Tongue (tissue), 2 donors: ENCODE results near the gene PTPRT. TPM values are rescaled to one million over a fixed set of nuclear protein-coding genes. Genes with fewer than 3 reads are reported as not detected.
"Not testable (repeated sequence)": the region's sequence is repeated elsewhere in the genome, so short reads cannot be mapped to it uniquely, and the experiment has no call there.

Source experiments
- DNase-seq: peaks from one replicate; pipeline ENCODE4 v3.0.0-alpha.2; 2015
- total RNA-seq: library from RNA; depleted of rRNA; stranded (reverse); fragments of >200 nt; gene quantifications from one replicate; pipeline ENCODE4 v1.2.3, GENCODE V29; 2014

PTPRT gene
- total RNA-seq, 1 donor from 2014 or later: 0.92 TPM

DNA sequence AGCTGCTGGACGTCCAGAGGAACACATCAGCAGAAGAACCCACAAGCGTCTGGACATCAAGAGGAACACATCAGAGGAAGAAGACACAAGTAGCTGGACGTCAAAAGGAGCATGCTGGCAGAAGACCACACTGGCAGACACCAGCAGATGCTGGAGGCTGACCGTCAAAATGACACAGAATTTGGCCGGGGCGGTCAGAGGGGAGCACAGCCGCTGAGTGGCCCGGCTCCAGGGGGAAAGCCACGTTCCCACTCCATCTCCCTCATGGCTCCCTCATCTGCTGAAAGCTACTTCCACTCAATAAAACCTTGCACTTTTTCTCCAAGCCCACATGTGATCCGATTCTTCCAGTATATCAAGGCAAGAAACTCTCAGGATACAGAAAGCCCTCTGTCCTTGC is 283.6 kb downstream of the PTPRT start:
- no peak for DNase-seq

GRCh38 chr20:42902509-42902908 is 287.2 kb downstream of the PTPRT start:
- DNase-seq: no peak

- peak; percentile 44 for DNase-seq
Measured at GRCh38 chr20:42901689-42902440, 287.8 kb downstream of the PTPRT start.

DNA sequence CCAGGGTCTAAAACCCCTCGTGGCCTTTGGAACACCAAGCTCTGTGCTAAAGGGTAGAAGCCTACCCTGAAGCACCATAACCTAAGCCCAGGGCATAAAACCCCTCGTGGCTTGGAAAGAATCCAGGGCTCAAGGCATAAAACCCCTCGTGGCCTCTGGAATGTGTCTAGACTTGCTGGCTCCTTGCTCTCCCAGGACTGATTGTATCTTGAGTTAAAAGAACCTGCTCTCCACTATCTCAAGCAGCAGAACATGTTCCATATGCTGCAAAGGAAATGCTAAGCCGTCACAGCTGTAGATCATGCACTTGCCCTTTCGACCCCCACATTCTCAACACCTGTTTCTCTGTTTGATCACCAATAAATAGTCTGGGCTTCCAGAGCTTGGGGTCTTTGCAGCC is 288.9 kb downstream of the PTPRT start:
- not testable (repeated sequence) for DNase-seq

GRCh38 chr20:42895020-42895419 is 294.7 kb downstream of the PTPRT start:
- DNase-seq: no peak

DNA sequence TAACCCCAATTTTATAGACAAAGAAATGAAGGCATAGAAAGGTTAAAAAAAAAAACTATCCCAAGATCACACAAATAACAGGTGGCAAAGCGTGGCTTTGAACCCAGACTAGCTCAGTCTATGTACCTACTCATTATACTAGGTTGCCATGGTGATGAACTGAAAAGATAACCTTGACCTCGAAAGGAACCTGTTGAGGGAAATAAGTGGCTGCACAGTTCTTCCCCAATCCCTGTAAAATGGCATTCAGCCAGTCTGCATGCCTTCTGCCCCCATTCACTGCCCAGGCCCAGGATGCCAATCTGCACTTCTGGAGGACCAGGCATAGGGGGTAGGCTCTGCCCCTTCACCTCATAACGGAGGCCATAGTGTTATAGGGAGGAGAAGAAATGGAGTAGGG is 295.2 kb downstream of the PTPRT start:
- DNase-seq: no peak

GRCh38 chr20:42889517-42889916 is 300.2 kb downstream of the PTPRT start:
- DNase-seq: no peak

GRCh38 chr20:42887281-42887680 is 302.4 kb downstream of the PTPRT start:
- DNase-seq: no peak

DNA sequence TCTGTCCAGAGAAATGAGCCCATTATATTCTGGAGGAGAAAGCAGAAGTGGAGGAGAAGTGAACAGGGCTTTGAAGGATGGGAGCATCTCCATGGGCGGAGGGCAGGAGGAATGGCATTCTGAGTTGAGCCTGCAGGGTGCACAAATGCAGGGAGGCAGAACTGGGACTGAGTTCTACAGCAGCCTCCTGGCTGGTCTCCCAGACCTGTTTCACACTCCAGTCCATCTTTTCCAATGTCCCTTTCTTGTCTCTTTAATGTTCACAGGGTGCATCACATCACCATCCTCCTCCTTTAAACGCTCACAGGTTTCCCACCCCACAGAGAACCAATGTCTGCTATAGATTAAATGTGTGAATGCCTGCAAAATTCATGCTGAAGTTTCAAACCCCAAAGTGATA is 302.9 kb downstream of the PTPRT start:
- DNase-seq: no peak

DNA sequence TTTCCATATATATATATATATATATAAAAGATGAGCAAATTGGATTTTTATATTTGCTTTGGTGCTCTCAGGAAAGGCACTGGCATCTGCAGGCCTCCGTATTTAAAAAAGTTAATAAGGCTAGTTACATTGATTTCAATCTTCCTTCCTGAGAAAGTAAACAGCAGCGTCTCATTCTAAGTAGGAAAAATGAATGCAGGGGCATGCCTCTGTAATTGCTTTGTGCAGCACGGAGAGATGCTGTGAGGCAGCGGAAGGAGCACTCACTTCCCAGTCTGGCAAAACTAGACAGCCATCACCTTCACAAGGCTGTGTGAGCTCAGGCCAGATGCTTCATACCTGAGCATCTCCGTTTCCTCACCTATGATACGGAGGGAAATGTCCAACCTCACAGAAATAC is 303.7 kb downstream of the PTPRT start:
- DNase-seq: no peak

DNA sequence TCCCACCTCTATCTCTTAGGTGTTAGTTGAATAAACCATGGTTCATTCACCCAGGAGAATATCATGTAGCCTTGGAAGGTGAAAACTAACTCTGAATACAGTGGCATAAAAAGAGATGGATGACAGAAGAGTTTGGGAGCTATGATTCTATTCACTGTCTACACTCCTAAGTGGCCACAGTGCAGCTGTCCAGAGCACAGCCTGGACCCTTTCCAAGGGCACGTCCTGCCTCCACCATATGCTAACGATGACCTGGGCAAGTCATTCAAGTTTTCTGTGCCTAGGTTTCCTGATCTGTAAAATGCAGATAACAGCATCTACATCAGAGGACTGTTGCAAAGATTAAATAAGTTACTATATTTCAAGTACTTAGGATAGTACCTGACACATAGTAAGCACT is 314.1 kb downstream of the PTPRT start:
- DNase-seq: peak; percentile 8

- DNase-seq: no peak
Measured at GRCh38 chr20:42873259-42873658, 316.4 kb downstream of the PTPRT start.

- no peak for DNase-seq
Measured at GRCh38 chr20:42864116-42864515, 325.6 kb downstream of the PTPRT start.

DNA sequence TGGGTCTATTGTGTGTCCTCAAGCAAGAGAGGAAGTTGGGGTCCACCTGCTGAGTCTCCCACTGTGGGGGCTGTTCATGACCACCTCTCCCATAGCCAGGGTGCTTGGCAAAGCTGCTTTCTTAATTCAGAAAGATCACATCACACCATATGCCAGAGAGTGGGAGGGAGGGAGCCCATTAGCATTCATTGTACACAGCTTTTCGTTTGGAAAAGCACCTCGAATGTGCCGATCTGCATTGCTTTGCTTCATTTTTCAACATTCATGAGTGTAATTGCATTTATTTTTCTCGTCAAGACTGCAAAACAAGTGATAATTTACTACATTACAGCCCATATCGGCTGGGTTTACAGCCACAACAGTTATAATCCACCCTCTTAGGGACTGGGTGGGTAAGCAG is 327.3 kb downstream of the PTPRT start:
- no peak for DNase-seq

DNA sequence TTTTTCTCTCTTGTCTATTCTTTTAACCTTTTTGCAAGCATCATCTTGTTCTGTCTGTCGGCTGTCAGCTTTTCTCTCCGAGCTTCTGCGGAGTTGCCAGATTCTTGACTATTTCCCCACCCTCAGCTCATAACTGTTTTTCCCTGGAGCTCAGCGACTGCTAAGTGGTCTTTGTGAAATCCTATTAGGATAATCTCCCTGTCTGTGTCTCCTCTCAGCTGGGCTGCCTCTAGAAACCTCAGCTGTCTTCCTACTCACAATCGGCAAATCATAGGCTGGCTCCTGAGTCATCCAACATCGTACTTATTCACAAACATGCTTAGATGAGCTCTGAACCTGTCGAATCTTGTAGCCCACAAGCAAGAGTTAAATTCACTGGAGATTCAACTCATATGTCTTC is 332.3 kb downstream of the PTPRT start:
- DNase-seq: peak; percentile 75

GRCh38 chr20:42855896-42856295 is 333.8 kb downstream of the PTPRT start:
- DNase-seq: no peak

DNA sequence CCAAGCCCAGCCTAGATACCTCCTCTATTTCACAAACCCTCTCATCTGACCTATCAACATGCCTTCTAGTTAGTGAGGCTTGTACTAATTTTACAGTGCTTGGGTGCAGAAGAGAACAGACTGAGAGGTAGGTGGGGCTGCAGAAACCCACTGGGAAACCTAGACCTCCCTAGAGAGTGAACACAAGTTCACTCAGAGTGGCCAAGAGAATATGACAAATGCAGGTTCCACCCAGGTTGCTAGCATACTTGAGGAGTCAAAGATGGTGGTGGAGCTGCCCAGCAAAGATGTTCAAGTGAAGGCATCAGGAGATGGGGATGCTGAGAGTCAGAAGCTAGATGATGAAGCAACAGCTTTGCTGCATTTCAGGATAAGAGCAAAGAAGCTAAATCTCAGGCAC is 337.0 kb downstream of the PTPRT start:
- DNase-seq: no peak

GRCh38 chr20:42846784-42847490 is 342.8 kb downstream of the PTPRT start:
- no peak for DNase-seq

DNA sequence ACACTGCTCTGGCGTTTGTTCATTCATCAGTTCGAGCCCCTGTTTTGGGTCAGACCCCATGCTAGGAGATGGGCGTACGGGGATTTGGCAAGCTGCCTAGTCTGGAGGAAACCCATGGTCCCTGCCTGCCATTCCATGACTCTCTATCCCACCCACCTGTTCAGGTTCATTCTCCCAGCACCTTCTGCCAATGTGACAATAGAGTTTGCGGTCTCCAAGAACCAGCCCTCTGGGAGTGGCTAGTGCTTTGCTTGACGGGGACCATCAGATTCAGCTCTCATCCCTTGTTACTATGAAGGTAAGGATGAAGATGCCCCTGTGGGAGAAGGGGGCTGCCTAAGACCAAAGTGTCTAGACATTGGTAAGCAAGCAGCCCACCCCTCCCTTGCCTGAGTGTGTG is 345.0 kb downstream of the PTPRT start:
- no peak for DNase-seq

DNA sequence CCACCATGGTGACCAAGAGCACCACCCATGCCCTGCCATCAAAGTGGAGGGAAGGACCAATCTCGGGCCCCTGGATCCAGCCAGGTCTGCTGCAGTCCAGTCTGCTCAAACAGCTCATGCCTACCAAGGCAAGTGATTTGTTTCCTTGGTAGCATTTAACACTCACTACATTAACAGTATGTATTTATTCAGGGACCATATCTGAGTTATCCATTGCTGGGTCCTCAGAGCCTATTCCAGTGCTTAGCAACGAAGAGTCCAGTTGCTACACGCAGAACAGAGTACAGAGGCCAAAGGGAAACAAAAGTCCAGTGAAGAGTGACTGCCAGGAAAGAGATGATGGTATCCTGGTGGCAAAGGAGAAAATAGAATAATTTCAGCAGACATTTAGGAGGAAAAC is 352.2 kb downstream of the PTPRT start:
- no peak for DNase-seq

DNA sequence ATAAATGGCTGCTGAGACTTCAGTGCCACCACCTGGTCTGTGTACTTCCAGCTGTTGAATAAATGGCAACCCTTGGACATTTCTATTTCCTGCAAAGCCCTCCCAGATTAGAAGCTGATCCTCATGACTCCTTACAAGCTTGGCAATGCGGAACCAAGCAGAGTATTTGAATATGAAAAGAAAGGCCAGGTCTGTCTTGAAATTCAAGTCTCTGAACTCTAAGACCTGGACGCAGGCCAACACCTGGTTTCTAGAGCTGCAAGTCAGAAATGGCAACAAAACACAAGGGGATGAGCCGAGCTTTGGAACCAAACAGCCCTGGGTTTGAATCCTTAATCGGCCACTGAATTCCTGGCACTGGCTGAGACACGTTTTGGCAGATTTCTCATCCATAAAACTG is 353.4 kb downstream of the PTPRT start:
- peak; percentile 57 for DNase-seq

- no peak for DNase-seq
Measured at GRCh38 chr20:42807876-42808275, 381.8 kb downstream of the PTPRT start.

GRCh38 chr20:42795111-42795695 is 394.5 kb downstream of the PTPRT start:
- DNase-seq: peak; percentile 9

DNA sequence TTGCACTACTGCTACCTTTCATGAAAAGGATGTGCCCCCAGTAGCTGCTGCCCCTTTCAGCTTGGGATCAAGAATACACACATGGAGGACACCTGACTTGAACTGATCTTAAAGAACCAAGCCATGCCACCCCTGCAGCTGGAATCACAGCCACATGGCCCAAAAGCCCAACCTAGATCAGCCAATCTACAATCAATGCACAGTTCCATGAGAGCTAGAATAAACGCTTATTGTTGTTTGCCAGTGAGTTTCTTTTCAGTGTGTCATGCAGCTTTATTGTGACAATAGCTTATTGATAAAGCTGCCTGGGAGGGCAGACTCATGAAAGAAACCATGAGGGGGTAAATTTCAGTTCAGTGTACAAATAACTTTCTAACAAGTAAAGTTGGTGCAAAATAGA is 397.7 kb downstream of the PTPRT start:
- no peak for DNase-seq
